GM23248 (cell line): ENCODE measurements around the gene LIFR.

Experiments used
- EZH2 ChIP-seq: fragments of 200-600 bp; sonication (generic); IDR thresholded peaks from 2 replicates; pipeline ENCODE4 v1.6.1; 2018; ENCODE audit warnings: antibody characterized with exemption, mild to moderate bottlenecking; ENCODE audit not compliant: insufficient read depth, poor library complexity, severe bottlenecking
- EZH2phosphoT487 ChIP-seq: fragments of 200-600 bp; sonication (generic); IDR thresholded peaks from 2 replicates; pipeline ENCODE4 v1.6.1; 2018; ENCODE audit warnings: antibody characterized with exemption, moderate library complexity, mild to moderate bottlenecking, low read depth; ENCODE audit not compliant: insufficient read depth

- TF ChIP-seq EZH2 (no peak), EZH2phosphoT487 (no peak)
Measured at GRCh38 chr5:38465702-38466423, 90.6 kb downstream of the LIFR start.
